HL-60 (cell line): Measurements from ENCODE around the gene AP1B1.
"Not testable (repeated sequence)": the region's sequence is repeated elsewhere in the genome, so short reads cannot be mapped to it uniquely, and the experiment has no call there.

Experiments used
- DNase-seq, 2 experiments: peaks; one replicate each; pipeline ENCODE4 v3.0.0-alpha.2; 2010 to 2020; ENCODE audit warnings: low read depth in 1 of 2, low spot score in 1 of 2
- H3K27ac ChIP-seq: fragments of 250-450 bp; sonication (Bioruptor Pico); replicated peaks from 2 replicates; pipeline ENCODE4 v1.5.1; 2020; ENCODE audit warnings: mild to moderate bottlenecking, moderate library complexity
- H3K27me3 ChIP-seq: fragments of 250-450 bp; sonication (Bioruptor Pico); 2 replicates; pipeline ENCODE4 v1.5.1; 2021; ENCODE audit warnings: mild to moderate bottlenecking, moderate library complexity; ENCODE audit not compliant: insufficient read depth, poor library complexity, severe bottlenecking
- H3K4me3 ChIP-seq: replicated peaks from 2 replicates; pipeline ENCODE4 v1.5.1; 2011; ENCODE audit warnings: mild to moderate bottlenecking, control low read depth, low read length; ENCODE audit not compliant: insufficient read depth
- GABPA ChIP-seq: IDR thresholded peaks from 2 replicates; pipeline ENCODE4 v1.6.1; 2012; ENCODE audit warnings: low read depth
- POLR2AphosphoS5 ChIP-seq: IDR thresholded peaks from 2 replicates; pipeline ENCODE4 v1.6.1; 2012; ENCODE audit warnings: low read depth
- SPI1 ChIP-seq: IDR thresholded peaks from 2 replicates; pipeline ENCODE4 v1.6.1; 2012; ENCODE audit warnings: low read depth, mild to moderate bottlenecking, borderline replicate concordance
- TF ChIP-seq, protein P1 (sequence below): IDR thresholded peaks from one replicate; pipeline ENCODE4 v1.5.1; 2011; ENCODE audit warnings: low read length, control low read depth, inconsistent platforms; ENCODE audit not compliant: insufficient read depth
- TF ChIP-seq, protein P2 (sequence below): IDR thresholded peaks from 2 replicates; pipeline ENCODE4 v1.6.1; 2012; ENCODE audit warnings: low read depth; ENCODE audit not compliant: insufficient replicate concordance

Gene AP1B1

DNA sequence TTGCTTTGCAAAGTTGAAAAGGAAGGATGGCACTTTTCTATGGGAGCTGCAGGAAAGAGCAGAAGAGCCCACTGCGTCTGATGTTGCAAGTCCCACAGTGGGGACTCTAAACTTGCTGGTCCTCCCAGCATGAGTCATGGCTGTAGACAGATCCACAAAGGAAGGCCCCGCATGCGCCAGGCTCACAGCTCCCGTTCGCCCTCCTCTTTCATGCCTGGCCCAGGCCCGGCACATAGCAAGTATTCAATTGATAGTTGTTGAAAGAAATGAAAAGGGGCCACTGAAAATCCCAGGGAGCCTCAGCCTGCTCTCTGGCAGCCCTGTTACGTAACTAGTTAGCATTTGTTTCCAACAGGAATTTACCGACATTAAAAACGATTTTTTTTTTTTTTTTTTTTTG is 18.9 kb downstream of the AP1B1 start:
- Histone ChIP-seq H3K4me3 (no peak overlapping the region), H3K27me3 (no peaks in the 10 kb centered on the region), H3K27ac (peak overlapping the region; percentile 40)
- no peak for TF ChIP-seq GABPA
- TF ChIP-seq, protein P1, sequence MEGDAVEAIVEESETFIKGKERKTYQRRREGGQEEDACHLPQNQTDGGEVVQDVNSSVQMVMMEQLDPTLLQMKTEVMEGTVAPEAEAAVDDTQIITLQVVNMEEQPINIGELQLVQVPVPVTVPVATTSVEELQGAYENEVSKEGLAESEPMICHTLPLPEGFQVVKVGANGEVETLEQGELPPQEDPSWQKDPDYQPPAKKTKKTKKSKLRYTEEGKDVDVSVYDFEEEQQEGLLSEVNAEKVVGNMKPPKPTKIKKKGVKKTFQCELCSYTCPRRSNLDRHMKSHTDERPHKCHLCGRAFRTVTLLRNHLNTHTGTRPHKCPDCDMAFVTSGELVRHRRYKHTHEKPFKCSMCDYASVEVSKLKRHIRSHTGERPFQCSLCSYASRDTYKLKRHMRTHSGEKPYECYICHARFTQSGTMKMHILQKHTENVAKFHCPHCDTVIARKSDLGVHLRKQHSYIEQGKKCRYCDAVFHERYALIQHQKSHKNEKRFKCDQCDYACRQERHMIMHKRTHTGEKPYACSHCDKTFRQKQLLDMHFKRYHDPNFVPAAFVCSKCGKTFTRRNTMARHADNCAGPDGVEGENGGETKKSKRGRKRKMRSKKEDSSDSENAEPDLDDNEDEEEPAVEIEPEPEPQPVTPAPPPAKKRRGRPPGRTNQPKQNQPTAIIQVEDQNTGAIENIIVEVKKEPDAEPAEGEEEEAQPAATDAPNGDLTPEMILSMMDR, result no peak
- TF ChIP-seq POLR2AphosphoS5, result no peak
- TF ChIP-seq, protein P2, sequence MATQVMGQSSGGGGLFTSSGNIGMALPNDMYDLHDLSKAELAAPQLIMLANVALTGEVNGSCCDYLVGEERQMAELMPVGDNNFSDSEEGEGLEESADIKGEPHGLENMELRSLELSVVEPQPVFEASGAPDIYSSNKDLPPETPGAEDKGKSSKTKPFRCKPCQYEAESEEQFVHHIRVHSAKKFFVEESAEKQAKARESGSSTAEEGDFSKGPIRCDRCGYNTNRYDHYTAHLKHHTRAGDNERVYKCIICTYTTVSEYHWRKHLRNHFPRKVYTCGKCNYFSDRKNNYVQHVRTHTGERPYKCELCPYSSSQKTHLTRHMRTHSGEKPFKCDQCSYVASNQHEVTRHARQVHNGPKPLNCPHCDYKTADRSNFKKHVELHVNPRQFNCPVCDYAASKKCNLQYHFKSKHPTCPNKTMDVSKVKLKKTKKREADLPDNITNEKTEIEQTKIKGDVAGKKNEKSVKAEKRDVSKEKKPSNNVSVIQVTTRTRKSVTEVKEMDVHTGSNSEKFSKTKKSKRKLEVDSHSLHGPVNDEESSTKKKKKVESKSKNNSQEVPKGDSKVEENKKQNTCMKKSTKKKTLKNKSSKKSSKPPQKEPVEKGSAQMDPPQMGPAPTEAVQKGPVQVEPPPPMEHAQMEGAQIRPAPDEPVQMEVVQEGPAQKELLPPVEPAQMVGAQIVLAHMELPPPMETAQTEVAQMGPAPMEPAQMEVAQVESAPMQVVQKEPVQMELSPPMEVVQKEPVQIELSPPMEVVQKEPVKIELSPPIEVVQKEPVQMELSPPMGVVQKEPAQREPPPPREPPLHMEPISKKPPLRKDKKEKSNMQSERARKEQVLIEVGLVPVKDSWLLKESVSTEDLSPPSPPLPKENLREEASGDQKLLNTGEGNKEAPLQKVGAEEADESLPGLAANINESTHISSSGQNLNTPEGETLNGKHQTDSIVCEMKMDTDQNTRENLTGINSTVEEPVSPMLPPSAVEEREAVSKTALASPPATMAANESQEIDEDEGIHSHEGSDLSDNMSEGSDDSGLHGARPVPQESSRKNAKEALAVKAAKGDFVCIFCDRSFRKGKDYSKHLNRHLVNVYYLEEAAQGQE, result no peak
- TF ChIP-seq SPI1, result no peak
- peak; percentile 83 to 85 for DNase-seq

DNA sequence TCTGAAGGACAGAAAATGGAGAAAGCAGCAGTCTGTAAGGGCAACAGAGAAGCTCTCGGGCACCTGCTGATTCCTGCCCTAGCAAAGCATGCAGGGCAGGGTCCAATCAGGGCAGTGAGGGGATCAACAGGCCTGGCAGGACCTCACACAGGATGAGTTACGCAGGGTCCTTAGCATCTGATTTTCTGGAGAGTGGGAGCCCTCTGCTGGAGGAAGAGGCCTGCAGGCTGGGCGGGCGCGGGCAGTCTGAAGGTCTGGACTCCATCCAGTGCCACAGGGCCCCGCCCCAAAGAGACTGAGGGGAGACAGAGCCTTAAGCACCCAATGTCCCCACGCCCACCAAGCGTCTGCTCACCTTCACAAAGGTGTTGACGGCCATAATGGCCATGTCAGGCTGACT is 28.9 kb downstream of the AP1B1 start:
- Histone ChIP-seq H3K4me3 (no peak overlapping the region), H3K27me3 (no peaks in the 10 kb centered on the region), H3K27ac (no peak overlapping the region)
- TF ChIP-seq, protein P2, result no peak
- TF ChIP-seq POLR2AphosphoS5 (no peak), GABPA (no peak), SPI1 (no peak)
- TF ChIP-seq, protein P1, result no peak
- peak in 1 of 2 experiments; percentile 14 for DNase-seq

DNA sequence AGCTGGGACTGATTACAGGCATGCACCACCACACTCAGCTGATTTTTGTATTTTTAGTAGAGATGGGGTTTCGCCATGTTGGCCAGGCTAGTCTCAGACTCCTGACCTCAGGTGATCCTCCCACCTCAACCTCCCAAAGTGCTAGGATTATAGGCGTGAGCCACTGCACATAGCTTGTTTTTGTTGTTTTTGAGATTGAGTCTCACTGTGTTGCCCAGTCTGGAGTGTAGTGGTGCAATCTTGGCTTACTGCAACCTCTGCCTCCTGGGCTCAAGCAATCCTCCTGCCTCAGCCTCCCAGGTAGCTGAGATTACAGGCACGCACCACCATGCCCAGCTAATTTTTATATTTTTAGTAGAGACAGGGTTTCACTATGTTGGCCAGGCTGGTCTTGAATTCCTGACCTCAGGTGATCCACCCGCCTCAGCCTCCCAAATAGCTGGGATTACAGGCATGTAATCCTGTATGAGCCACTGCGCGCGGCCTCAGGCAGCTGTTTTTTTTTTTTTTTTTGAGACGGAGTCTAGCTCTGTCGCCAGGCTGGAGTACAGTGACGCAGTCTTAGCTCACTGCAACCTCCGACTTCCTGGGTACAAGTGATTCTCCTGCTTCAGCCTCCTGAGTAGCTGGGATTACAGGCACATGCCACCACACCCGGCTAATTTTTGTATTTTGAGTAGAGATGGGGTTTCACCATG is 31.0 kb downstream of the AP1B1 start:
- H3K27me3 ChIP-seq, H3K4me3 ChIP-seq, H3K27ac ChIP-seq, DNase-seq: not testable (repeated sequence)

DNA sequence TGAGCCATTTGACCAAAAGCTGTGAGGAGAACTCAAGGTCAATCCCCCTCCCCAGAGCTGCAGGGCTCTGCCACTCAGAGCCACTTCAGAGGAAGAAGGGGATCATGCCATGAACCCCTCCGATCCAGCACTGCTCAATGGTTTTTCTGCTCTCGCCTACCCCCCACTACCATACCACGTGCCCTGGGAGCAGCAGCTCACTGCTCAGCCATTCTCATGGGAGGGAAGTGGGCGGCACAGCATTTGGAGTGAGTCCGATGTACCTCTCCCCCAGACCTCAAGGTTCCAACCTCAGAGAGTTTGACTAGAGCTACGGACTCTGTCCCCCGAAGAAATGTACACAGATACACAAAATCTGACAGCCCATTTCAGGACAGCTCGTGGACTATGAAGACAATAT is 34.5 kb downstream of the AP1B1 start:
- no peak for DNase-seq
- Histone ChIP-seq H3K4me3 (no peak overlapping the region), H3K27ac (no peak overlapping the region), H3K27me3 (no peaks in the 10 kb centered on the region)
- TF ChIP-seq, protein P1, result no peak
- TF ChIP-seq GABPA (no peak), POLR2AphosphoS5 (no peak), SPI1 (no peak)
- TF ChIP-seq, protein P2, result no peak
